K562 (cell line): Measurements from ENCODE around the gene MAP7D1. TPM values are rescaled to one million over a fixed set of nuclear protein-coding genes. Genes with fewer than 3 reads are reported as not detected.
A peak's percentile ranks its signal among the peaks of the same experiment; 100 is the strongest.

Experiments
- ARID3A ChIP-seq: IDR thresholded peaks from 2 replicates; pipeline ENCODE4 v1.6.1; 2012; ENCODE audit warnings: low read depth, low read length, improper control_type of control experiment, borderline replicate concordance
- CGGBP1 ChIP-seq: fragments of 250-450 bp; sonication (Bioruptor Pico); IDR thresholded peaks from 2 replicates; pipeline ENCODE4 v1.9.0; 2021; ENCODE audit warnings: mild to moderate bottlenecking
- CREB3 ChIP-seq: fragments of 450-650 bp; conservative IDR thresholded peaks from 2 replicates; pipeline ENCODE4 v1.6.1; 2016; ENCODE audit warnings: missing genetic modification characterization, low read depth, mild to moderate bottlenecking, missing compliant biosample characterization, moderate library complexity
- DMBX1 ChIP-seq: fragments of 250-450 bp; sonication (Bioruptor Pico); IDR thresholded peaks from 2 replicates; pipeline ENCODE4 v1.8.0; 2022; ENCODE audit warnings: inconsistent platforms, mild to moderate bottlenecking, moderate library complexity, borderline replicate concordance
- DNMT1 ChIP-seq: fragments of 450-650 bp; IDR thresholded peaks from 2 replicates; pipeline ENCODE4 v1.6.1; 2016; ENCODE audit warnings: antibody characterized with exemption, mild to moderate bottlenecking
- E2F3 ChIP-seq: fragments of 250-450 bp; sonication (Bioruptor Pico); IDR thresholded peaks from 2 replicates; pipeline ENCODE4 v1.4.0; 2020; ENCODE audit warnings: mild to moderate bottlenecking
- FOSL1 ChIP-seq: fragments of 200-800 bp; sonication (Bioruptor generic); conservative IDR thresholded peaks from 2 replicates; pipeline ENCODE4 v1.6.1; 2016; ENCODE audit warnings: missing genetic modification characterization, missing compliant biosample characterization
- FOXJ2 ChIP-seq: fragments of 200-800 bp; sonication (Bioruptor generic); IDR thresholded peaks from 2 replicates; pipeline ENCODE4 v1.6.1; 2016; ENCODE audit warnings: missing genetic modification characterization, missing compliant biosample characterization
- JUNB ChIP-seq: fragments of 450-650 bp; formaldehyde crosslinking; conservative IDR thresholded peaks from 2 replicates; pipeline ENCODE4 v1.4.0; 2020; ENCODE audit warnings: mild to moderate bottlenecking
- MCM5 ChIP-seq: fragments of 450-650 bp; IDR thresholded peaks from 2 replicates; pipeline ENCODE4 v1.6.1; 2016; ENCODE audit warnings: low read depth
- MTA1 ChIP-seq: fragments of 450-650 bp; IDR thresholded peaks from 2 replicates; pipeline ENCODE4 v1.6.1; 2017; ENCODE audit warnings: borderline replicate concordance
- PML ChIP-seq: IDR thresholded peaks from 2 replicates; pipeline ENCODE4 v1.6.1; 2012; ENCODE audit warnings: low read length, inconsistent platforms
- POLR2AphosphoS2 ChIP-seq: IDR thresholded peaks from 2 replicates; pipeline ENCODE4 v1.6.1; 2012; ENCODE audit warnings: low read length, improper control_type of control experiment
- RBM14 ChIP-seq: fragments of 200-400 bp; formaldehyde crosslinking; IDR thresholded peaks from 2 replicates; pipeline ENCODE4 v1.6.1; 2018; ENCODE audit warnings: low read depth, mild to moderate bottlenecking, low read length, moderate library complexity, borderline replicate concordance; ENCODE audit not compliant: insufficient read depth
- RBM39 ChIP-seq: fragments of 200-400 bp; formaldehyde crosslinking; optimal IDR thresholded peaks from 2 replicates; pipeline ENCODE3; 2018; ENCODE audit warnings: low read depth, low read length
- TBP ChIP-seq: optimal IDR thresholded peaks from 2 replicates; pipeline ENCODE3; 2011; ENCODE audit warnings: low read depth, low read length, improper control_type of control experiment
- TEAD4 ChIP-seq, 2 experiments: sonication (generic) in 1 of 2; formaldehyde crosslinking in 1 of 2; IDR thresholded peaks; 2 replicates each; pipeline versions ENCODE4 v1.6.1 to v1.8.0; 2012 to 2022; ENCODE audit warnings: borderline replicate concordance in 1 of 2, inconsistent platforms in 1 of 2, low read length in 1 of 2, mild to moderate bottlenecking in 1 of 2, missing genetic modification reagents in 1 of 2
- ZBTB1 ChIP-seq: sonication (generic); formaldehyde crosslinking; IDR thresholded peaks from 2 replicates; pipeline ENCODE4 v1.8.1; 2023; ENCODE audit warnings: missing genetic modification reagents, low read depth, mild to moderate bottlenecking, borderline replicate concordance
- ZC3H8 ChIP-seq: fragments of 450-650 bp; IDR thresholded peaks from 2 replicates; pipeline ENCODE4 v1.6.1; 2017
- ZNF444 ChIP-seq: fragments of 250-450 bp; sonication (Bioruptor Pico); IDR thresholded peaks from 2 replicates; pipeline ENCODE4 v1.4.0; 2020; ENCODE audit warnings: mild to moderate bottlenecking, moderate library complexity
- polyA plus RNA-seq, 8 experiments: library from polyadenylated mRNA; depleted of rRNA in 4 of 8; stranded (reverse) in 5 of 8; unstranded in 3 of 8; fragments of >200 nt; fragmentation: Nextera tagmentation in 2 of 8; fragmentation: Illumina TruSeq in 1 of 8; extraction: Ambion mirVana in 2 of 8; extraction: Trizol in 1 of 8; gene quantifications; 2 replicates each; pipeline versions ENCODE4 v1.2.1 to v1.2.3, GENCODE V29; 2011 to 2014; ENCODE audit warnings: inconsistent platforms in 1 of 8, missing spikeins in 1 of 8
- total RNA-seq, 7 experiments: library from RNA; depleted of rRNA in 6 of 7; stranded (reverse); fragments of >200 nt in 6 of 7; fragmentation: Illumina TruSeq in 2 of 7; extraction: Trizol in 2 of 7; gene quantifications; 2 replicates each; pipeline versions ENCODE4 v1.2.1 to v1.2.3, GENCODE V29; 2011 to 2021; ENCODE audit warnings: low replicate concordance in 1 of 7

MAP7D1 gene
- total and polyA plus RNA-seq, 9 of the 15 experiments (the other 6 are each of a cell fraction or from before 2014, with no cell fraction given), result 3.6 to 108 (median 34.5) TPM

GRCh38 chr1:36160949-36161485 is 5.1 kb downstream of the MAP7D1 start (continued):
- TF ChIP-seq CREB3 (tag) (peak; percentile 31; the same call in 1 of the 2 replicates), RBM39 (peak; percentile 60), ZNF444 (CRISPR knock-in tag) (no peak), ZC3H8 (no peak), FOSL1 (tag) (0 out of 2 replicates have a peak, but pooled peaks have one; percentile 16), RBM14 (no peak), E2F3 (CRISPR knock-in tag) (peak; percentile 71; the same call in 1 of the 2 replicates), ARID3A (no peak), CGGBP1 (no peak), TEAD4 (IDR thresholded peaks at IDR 0.05; ENCODE audit: low read length) (no peak; the same call in 1 of the 2 replicates), TEAD4 (CRISPR knock-in tag; IDR thresholded peaks at IDR 0.05; ENCODE audit: borderline replicate concordance) (no peak), FOXJ2 (tag) (no peak), TBP (peak; percentile 56), MCM5 (no peak), DNMT1 (no peak), ZBTB1 (CRISPR knock-in tag) (no peak), POLR2AphosphoS2 (no peak), PML (peak; percentile 14), JUNB (CRISPR knock-in tag) (no peak), DMBX1 (CRISPR knock-in tag) (peak; percentile 78; the same call in 1 of the 2 replicates), MTA1 (no peak)
- TF ChIP-seq, all 486 proteins: peak for 107
